ENCODE measurements around the gene RBPJ.

RBPJ gene

DNA sequence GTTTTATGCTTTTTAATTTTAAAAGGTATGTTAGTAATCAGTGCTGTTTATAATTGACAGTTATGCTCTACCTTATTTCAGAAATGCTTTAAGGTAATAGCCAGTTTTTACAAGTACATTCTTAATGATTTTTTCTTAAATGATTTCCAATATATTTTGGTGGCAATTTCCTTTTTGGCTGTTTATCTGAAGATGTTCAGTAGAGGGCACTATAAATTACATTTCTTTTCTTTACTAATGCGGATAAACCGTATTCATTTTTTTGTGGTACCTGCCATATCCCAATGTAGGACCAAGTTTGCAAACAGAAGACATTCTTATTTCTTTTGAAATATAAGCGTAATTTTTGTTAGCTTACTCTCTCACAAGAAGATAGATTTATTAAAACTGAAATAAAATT is 104.0 kb downstream of the RBPJ start:
- ChIA-PET CTCF (interaction anchor here (1.6 kb wide), 1 partner anchor 13 kb away, joined by 4 read pairs; no protein-coding TSS in a partner anchor), POLR2A (no interaction called here)
- DNase-seq (ENCODE audit: extremely low spot score), result no peak
- no peak for TF ChIP-seq CTCF (IDR thresholded peaks at IDR 0.05; ENCODE audit: control extremely low read depth, extremely low read depth, low read depth, missing control alignments)

- TF ChIP-seq CTCF (IDR thresholded peaks at IDR 0.05; ENCODE audit: control extremely low read depth, extremely low read depth, low read depth, missing control alignments), result no peak
- ChIA-PET CTCF (interaction anchor here (1.6 kb wide), 1 partner anchor 15 kb away, joined by 4 read pairs; no protein-coding TSS in a partner anchor), POLR2A (no interaction called here)
- DNase-seq (ENCODE audit: extremely low spot score), result no peak
Measured at GRCh38 chr4:26425953-26426352, 105.1 kb downstream of the RBPJ start.

DNA sequence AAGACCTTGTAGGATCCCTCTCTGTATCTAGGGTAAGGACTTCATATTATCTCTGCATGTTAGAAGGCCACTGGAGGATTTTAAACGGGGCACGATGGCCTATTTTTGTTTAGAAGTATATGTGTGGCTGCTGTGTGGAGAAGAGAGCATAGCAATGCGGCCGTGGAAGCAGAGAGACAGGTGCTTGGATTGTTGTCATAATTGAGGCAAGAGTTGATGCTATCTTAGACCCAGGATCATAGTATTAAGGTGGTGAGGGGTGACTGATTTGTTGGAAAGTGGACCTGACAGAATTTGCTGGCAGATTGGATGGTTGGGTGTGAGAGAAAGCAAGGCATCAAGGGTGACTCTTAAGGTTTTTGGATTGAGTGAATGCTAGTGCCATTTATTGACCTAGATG is 106.1 kb downstream of the RBPJ start:
- DNase-seq (ENCODE audit: extremely low spot score), result no peak
- CTCF ChIA-PET, result interaction anchor here (1.0 to 2.3 kb wide), 2 partner anchors 10 to 16 kb away, joined by 3 to 6 read pairs; no protein-coding TSS in a partner anchor
- TF ChIP-seq CTCF (IDR thresholded peaks at IDR 0.05; ENCODE audit: control extremely low read depth, extremely low read depth, low read depth, missing control alignments), result no peak
- POLR2A ChIA-PET, result no interaction called here

GRCh38 chr4:26429910-26430309 is 109.1 kb downstream of the RBPJ start:
- no peak for TF ChIP-seq CTCF (IDR thresholded peaks at IDR 0.05; ENCODE audit: control extremely low read depth, extremely low read depth, low read depth, missing control alignments)
- ChIA-PET POLR2A (no interaction called here), CTCF (no interaction called here)
- no peak for DNase-seq (ENCODE audit: extremely low spot score)

DNA sequence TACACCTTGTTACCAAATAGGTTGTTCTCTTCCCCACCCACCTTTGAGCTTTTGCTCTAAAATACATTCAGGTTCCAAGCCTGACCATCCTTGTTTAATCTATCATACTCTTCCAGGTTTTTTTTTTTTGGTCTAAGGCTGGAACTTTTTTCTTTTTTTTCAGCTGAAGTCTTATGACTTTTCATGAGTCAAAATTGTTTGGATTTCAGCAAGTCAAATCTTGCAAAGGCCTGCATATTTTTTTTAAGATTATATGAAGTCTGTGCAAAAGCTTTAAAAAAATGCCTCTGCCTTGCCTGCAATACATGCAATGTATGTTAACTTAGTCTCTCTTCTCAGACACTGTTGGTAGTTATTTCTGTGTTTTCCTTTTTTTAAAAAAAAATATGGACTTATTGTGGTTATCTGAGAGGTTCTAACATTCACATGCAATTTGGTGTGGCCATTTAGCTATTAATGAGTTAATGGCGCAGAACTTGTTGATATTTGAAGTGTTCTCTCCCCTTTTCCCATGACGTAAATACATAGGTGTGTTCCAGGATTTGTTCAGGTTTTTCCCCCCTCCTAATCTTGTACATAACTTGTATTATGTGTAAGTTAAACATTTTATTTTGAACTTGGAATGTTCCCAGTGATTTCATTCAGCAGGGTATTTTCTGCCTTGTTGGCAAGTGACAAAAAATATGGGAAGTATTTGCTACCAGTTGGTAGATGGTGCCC is 110.8 kb downstream of the RBPJ start:
- no peak for DNase-seq (ENCODE audit: extremely low spot score)
- TF ChIP-seq CTCF (IDR thresholded peaks at IDR 0.05; ENCODE audit: control extremely low read depth, extremely low read depth, low read depth, missing control alignments), result no peak
- CTCF ChIA-PET, result no interaction called here
- POLR2A ChIA-PET, result interaction anchor here (0.7 kb wide), 1 partner anchor 90 kb away, joined by 3 read pairs; no protein-coding TSS in a partner anchor

GRCh38 chr4:26432419-26432818 is 111.6 kb downstream of the RBPJ start:
- POLR2A ChIA-PET, result no interaction called here
- no peak for TF ChIP-seq CTCF (IDR thresholded peaks at IDR 0.05; ENCODE audit: control extremely low read depth, extremely low read depth, low read depth, missing control alignments)
- CTCF ChIA-PET, result interaction anchor here (1.7 kb wide), 1 partner anchor 22 kb away, joined by 4 read pairs; no protein-coding TSS in a partner anchor
- no peak for DNase-seq (ENCODE audit: extremely low spot score)

All from GM10248 (cell line).